Ascending aorta (tissue), 2 donors: Measurements from ENCODE around the gene SAMD4B. TPM values are rescaled to one million over a fixed set of nuclear protein-coding genes. Genes with fewer than 3 reads are reported as not detected.
"Not testable (repeated sequence)": the region's sequence is repeated elsewhere in the genome, so short reads cannot be mapped to it uniquely, and the experiment has no call there.

Source experiments
- DNase-seq, 2 donors: peaks; one replicate each; pipeline ENCODE4 v3.0.0-alpha.2; 2019; ENCODE audit warnings: low spot score in 2 of 2
- H3K27ac ChIP-seq, 2 donors: fragments of 200-600 bp; sonication (generic); one replicate each; pipeline ENCODE4 v1.5.1; 2016 to 2017; ENCODE audit warnings: mild to moderate bottlenecking in 1 of 2
- H3K27me3 ChIP-seq: fragments of 200-600 bp; sonication (generic); one replicate; pipeline ENCODE4 v1.5.1; 2017
- H3K36me3 ChIP-seq, 2 donors: fragments of 200-600 bp; sonication (generic); one replicate each; pipeline ENCODE4 v1.5.1; 2016
- H3K4me1 ChIP-seq, 2 donors: fragments of 200-600 bp; sonication (generic); one replicate each; pipeline ENCODE4 v1.5.1; 2016 to 2017; ENCODE audit warnings: mild to moderate bottlenecking in 1 of 2
- H3K4me3 ChIP-seq, 2 donors: fragments of 200-600 bp; sonication (generic); one replicate each; pipeline ENCODE4 v1.5.1; 2016 to 2017; ENCODE audit warnings: mild to moderate bottlenecking in 1 of 2
- H3K9me3 ChIP-seq, 2 donors: fragments of 200-600 bp; sonication (generic); one replicate each; pipeline ENCODE4 v1.5.1; 2016
- intact Hi-C: fragments of 100-400 bp; cut with DNase I; formaldehyde crosslinking; loops from one replicate; pipeline ENCODE4 v1.15.1; 2023
- total RNA-seq: library from RNA; depleted of rRNA; stranded (reverse); fragments of >200 nt; gene quantifications from one replicate; pipeline ENCODE4 v1.1.0, GENCODE V29; 2016
- TF ChIP-seq, protein P1 (sequence below), 3 experiments: fragments of 200-600 bp in 2 of 3; fragments of 450-650 bp in 1 of 3; sonication (generic) in 2 of 3; IDR thresholded peaks; one replicate each; pipeline ENCODE4 v1.5.1; 2016 to 2019; ENCODE audit warnings: antibody characterized with exemption in 3 of 3, mild to moderate bottlenecking in 1 of 3, moderate library complexity in 1 of 3

The SAMD4B gene
- total RNA-seq, 1 donor from 2014 or later = 358 TPM

DNA sequence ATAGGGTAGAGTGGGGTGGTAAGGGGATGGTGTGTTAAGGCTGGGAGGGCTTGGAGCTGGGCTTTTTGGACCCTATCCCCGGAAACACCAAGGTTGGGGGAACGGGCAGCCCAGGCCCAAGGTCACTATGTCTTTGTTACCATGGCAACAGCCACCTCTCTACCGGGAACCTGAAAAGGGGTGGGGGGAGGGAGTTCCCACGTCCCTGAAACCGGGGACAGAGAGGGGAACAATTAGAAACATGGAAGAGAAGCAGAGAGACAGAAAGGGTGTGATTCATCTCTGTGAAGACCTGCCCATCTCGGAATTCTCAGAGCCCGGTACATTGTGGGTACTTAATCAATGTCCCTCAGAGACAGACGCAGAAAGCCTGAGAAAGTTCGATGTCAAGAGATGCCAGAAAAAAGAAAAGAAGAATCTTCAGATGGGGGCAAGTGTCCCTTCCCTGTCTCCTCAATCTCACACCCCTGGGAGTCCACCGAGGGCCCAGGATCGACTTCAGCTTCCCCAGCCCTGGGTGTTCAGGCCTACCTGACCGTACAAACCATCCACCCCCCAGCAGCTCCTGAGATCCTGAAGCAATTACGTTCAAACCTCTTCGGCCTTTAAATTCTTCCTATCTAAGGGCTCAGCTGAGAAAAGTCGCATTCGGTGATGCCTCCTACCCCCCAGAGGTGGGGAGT lies 14.7 kb upstream of the SAMD4B start:
- intact Hi-C loops = loop anchor here (1.0 to 10.0 kb wide), 3 partner anchors 143 to 365 kb away; no protein-coding TSS in a partner anchor
- no peak for DNase-seq
- H3K4me3 ChIP-seq = no peak overlapping the region
- H3K36me3 ChIP-seq = no peaks in the 10 kb centered on the region
- no peaks in the 10 kb centered on the region for H3K4me1 ChIP-seq
- no peak overlapping the region for H3K27ac ChIP-seq
- H3K9me3 ChIP-seq = no peaks in the 10 kb centered on the region
- TF ChIP-seq, protein P1, sequence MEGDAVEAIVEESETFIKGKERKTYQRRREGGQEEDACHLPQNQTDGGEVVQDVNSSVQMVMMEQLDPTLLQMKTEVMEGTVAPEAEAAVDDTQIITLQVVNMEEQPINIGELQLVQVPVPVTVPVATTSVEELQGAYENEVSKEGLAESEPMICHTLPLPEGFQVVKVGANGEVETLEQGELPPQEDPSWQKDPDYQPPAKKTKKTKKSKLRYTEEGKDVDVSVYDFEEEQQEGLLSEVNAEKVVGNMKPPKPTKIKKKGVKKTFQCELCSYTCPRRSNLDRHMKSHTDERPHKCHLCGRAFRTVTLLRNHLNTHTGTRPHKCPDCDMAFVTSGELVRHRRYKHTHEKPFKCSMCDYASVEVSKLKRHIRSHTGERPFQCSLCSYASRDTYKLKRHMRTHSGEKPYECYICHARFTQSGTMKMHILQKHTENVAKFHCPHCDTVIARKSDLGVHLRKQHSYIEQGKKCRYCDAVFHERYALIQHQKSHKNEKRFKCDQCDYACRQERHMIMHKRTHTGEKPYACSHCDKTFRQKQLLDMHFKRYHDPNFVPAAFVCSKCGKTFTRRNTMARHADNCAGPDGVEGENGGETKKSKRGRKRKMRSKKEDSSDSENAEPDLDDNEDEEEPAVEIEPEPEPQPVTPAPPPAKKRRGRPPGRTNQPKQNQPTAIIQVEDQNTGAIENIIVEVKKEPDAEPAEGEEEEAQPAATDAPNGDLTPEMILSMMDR (IDR thresholded peaks at IDR 0.05) = no peak
- no peaks in the 10 kb centered on the region for H3K27me3 ChIP-seq

DNA sequence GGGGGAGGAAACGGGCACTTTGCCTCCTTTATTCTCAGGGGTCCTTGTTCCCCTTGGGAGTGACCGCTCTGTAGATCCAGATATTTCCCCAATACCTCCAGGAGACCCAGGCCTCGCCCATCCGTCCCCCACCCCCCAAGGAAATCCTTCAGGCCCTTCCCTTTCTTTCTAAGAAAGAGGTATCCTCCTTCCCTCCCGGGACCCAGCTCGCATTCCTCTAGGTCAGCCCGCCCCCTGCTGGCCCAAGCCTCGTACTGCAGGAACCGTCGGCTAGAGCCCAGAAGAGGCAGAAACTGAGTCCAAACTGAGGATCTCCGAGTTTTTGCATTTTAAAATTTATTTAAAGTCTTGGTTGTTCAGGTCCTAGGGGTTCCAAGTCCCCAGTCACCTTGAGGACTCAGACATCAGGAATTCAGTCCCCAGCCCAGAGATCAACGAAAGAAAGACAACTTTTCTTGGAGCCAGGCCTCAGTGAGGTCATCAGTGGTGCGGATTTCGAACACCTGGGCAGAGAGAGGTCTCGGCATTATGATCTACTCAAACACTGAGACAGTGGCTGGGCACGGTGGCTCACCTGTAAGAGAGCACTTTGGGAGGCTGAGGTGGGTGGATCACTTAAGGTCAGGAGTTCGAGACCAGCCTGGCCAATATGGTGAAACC lies 14.0 kb upstream of the SAMD4B start:
- TF ChIP-seq, protein P1 (IDR thresholded peaks at IDR 0.05) = peak; percentile 92 to 98 (median 96)
- H3K4me1 ChIP-seq = no peaks in the 10 kb centered on the region
- no peaks in the 10 kb centered on the region for H3K36me3 ChIP-seq
- no peak overlapping the region for H3K27ac ChIP-seq
- no peaks in the 10 kb centered on the region for H3K27me3 ChIP-seq
- H3K4me3 ChIP-seq = no peak overlapping the region
- intact Hi-C loops = loop anchor here (1.0 to 10.0 kb wide), 3 partner anchors 143 to 366 kb away; no protein-coding TSS in a partner anchor
- H3K9me3 ChIP-seq = no peaks in the 10 kb centered on the region
- peak in 1 of 2 donors; percentile 90 for DNase-seq

DNA sequence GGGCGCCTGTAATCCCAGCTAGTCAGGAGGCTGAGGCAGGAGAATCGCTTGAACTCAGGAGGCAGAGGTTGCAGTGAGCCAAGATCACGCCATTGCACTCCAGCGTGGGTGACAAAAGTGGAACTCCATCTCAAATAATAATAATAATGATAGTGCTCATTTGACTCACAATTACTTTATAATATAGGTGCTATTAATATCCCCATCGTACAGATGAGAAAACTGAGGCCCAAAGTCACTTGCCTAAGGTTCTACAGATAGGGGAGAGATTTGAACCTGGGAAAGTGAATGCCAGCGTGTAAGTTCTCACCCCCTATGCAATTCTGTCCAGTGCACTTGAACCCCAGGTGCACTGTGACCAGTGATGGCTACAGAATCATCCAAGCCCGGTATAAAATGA lies 12.3 kb upstream of the SAMD4B start:
- DNase-seq = no peak
- H3K4me1 ChIP-seq = no peaks in the 10 kb centered on the region
- H3K36me3 ChIP-seq = no peaks in the 10 kb centered on the region
- no peak overlapping the region for H3K27ac ChIP-seq
- TF ChIP-seq, protein P1 (IDR thresholded peaks at IDR 0.05) = no peak
- H3K4me3 ChIP-seq = no peak overlapping the region
- intact Hi-C loops = loop anchor here (5.0 to 10.0 kb wide), 2 partner anchors 145 to 368 kb away; no protein-coding TSS in a partner anchor
- H3K9me3 ChIP-seq = no peaks in the 10 kb centered on the region
- no peaks in the 10 kb centered on the region for H3K27me3 ChIP-seq

DNA sequence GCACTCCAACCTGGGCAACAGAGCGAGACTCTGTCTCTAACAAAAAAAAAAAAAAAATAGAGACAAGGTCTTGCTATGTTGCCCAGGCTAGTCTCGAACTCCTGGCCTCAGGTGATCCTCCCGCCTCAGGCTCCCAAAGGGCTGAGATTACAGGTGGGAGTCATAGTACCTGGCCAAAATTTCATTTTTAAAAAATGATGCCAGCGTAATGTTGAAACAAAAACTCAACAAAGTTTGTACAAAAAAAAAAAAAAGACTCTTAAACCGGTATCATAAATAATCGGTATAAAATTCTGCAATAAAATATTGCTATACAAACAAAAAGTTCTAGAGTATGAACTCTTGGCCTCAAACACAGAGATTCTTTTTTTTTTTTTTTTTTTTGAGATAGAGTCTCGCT lies 9.9 kb upstream of the SAMD4B start:
- DNase-seq = no peak
- TF ChIP-seq, protein P1 (IDR thresholded peaks at IDR 0.05) = no peak
- Histone ChIP-seq H3K4me1 (no peaks in the 10 kb centered on the region), H3K27ac (no peak overlapping the region), H3K4me3 (no peak overlapping the region), H3K9me3 (no peaks in the 10 kb centered on the region), H3K27me3 (no peaks in the 10 kb centered on the region), H3K36me3 (no peaks in the 10 kb centered on the region)
- intact Hi-C loops = no loop called here

DNA sequence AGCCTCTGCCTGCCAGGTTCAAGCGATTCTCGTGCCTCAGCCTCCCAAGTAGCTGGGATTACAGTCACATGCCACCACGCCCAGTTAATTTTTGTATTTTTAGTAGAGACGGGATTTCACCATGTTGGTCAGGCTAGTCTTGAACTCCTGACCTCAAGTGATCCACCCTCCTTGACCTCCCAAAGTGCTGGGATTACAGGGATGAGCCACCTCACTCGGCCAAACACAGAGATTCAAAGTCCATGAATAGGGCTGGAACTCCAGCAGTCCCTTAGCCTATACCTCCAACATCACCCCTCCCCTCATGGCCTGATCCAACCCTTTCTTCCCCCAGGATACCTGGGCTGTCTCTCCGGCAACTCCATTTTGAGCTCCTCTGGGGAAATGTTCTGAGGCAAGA lies 9.5 kb upstream of the SAMD4B start:
- H3K4me1 ChIP-seq, DNase-seq, H3K9me3 ChIP-seq, H3K36me3 ChIP-seq, H3K27me3 ChIP-seq, H3K27ac ChIP-seq, H3K4me3 ChIP-seq, intact Hi-C loops: not testable (repeated sequence)

DNA sequence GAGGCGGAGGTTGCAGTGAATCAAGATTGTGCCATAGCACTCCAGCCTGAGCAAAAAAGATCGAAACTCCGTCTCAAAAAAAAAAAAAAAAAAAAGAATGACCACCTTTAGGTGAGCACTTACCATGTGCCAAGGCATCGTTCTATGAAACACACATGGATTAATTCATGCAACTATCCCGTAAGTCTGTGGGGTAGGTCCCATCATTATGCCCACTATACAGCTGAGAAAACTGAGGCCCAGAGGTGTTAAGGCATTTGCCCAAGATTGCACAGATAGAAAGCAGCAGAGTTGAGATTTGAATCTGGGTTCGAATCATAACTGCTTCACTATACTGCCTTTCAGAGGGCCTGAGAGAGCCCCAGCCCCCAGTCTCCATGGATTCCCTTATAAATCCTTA lies 8.7 kb upstream of the SAMD4B start:
- TF ChIP-seq, protein P1 (IDR thresholded peaks at IDR 0.05) = no peak
- Histone ChIP-seq H3K36me3 (no peaks in the 10 kb centered on the region), H3K27me3 (no peaks in the 10 kb centered on the region), H3K9me3 (no peaks in the 10 kb centered on the region), H3K27ac (no peak overlapping the region), H3K4me1 (no peaks in the 10 kb centered on the region), H3K4me3 (no peak overlapping the region)
- no peak for DNase-seq
- intact Hi-C loops = no loop called here
